Activated T-helper 1 cell treated with anti-CD3 and anti-CD28 coated beads, Interleukin-2, amount 50 U/mL, for 16 hours (primary cell): ENCODE data around the gene EIF3D.

Experiments
- DNase-seq, 2 donors: peaks; one replicate each; pipeline ENCODE4 v3.0.0-alpha.2; 2020; ENCODE audit warnings: low read depth in 1 of 2, low spot score in 1 of 2

The EIF3D gene

GRCh38 chr22:36528795-36529751 is at the start of gene EIF3D:
EIF3D (minus strand) TSS chr22:36529166; CDS start chr22:36526121, 3,045 bp downstream.
- DNase-seq = peak; percentile 93 to 96

- no peak for DNase-seq
Observed at GRCh38 chr22:36578619-36579018, 49.7 kb upstream of the EIF3D start.

GRCh38 chr22:36577019-36577418 is 48.1 kb upstream of the EIF3D start:
- DNase-seq = no peak

- no peak for DNase-seq
Observed at GRCh38 chr22:36574728-36575127, 45.8 kb upstream of the EIF3D start.

GRCh38 chr22:36573815-36574363 is 44.9 kb upstream of the EIF3D start:
- no peak for DNase-seq

- no peak for DNase-seq
Observed at GRCh38 chr22:36571991-36572390, 43.0 kb upstream of the EIF3D start.

- DNase-seq = no peak
Observed at GRCh38 chr22:36569999-36570398, 41.0 kb upstream of the EIF3D start.

GRCh38 chr22:36568846-36569245 is 39.9 kb upstream of the EIF3D start:
- DNase-seq = no peak

GRCh38 chr22:36566720-36567119 is 37.8 kb upstream of the EIF3D start:
- DNase-seq = no peak

GRCh38 chr22:36565686-36566085 is 36.7 kb upstream of the EIF3D start:
- no peak for DNase-seq

- DNase-seq = no peak
Observed at GRCh38 chr22:36565159-36565507, 36.2 kb upstream of the EIF3D start.

GRCh38 chr22:36564422-36565158 is 35.6 kb upstream of the EIF3D start:
- DNase-seq = no peak

GRCh38 chr22:36563898-36564297 is 34.9 kb upstream of the EIF3D start:
- no peak for DNase-seq

- no peak for DNase-seq
Observed at GRCh38 chr22:36563444-36563843, 34.5 kb upstream of the EIF3D start.

- DNase-seq = no peak
Observed at GRCh38 chr22:36563001-36563400, 34.0 kb upstream of the EIF3D start.

GRCh38 chr22:36562261-36562835 is 33.4 kb upstream of the EIF3D start:
- DNase-seq = no peak

GRCh38 chr22:36561291-36561811 is 32.4 kb upstream of the EIF3D start:
- no peak for DNase-seq

GRCh38 chr22:36560001-36560400 is 31.0 kb upstream of the EIF3D start:
- no peak for DNase-seq

- DNase-seq = no peak
Observed at GRCh38 chr22:36554098-36554497, 25.1 kb upstream of the EIF3D start.

GRCh38 chr22:36552289-36552688 is 23.3 kb upstream of the EIF3D start:
- DNase-seq = no peak
